Erythroblast (primary cell): Measurements from ENCODE around the gene RAB3C.

Source experiments
- GATA1 ChIP-seq: IDR thresholded peaks from 2 replicates; pipeline ENCODE4 v1.6.1; 2011; ENCODE audit warnings: low read depth, mild to moderate bottlenecking, control low read depth, low read length, moderate library complexity
- POLR2A ChIP-seq: IDR thresholded peaks from 2 replicates; pipeline ENCODE4 v1.6.1; 2011; ENCODE audit warnings: mild to moderate bottlenecking, low read length

- no peak for TF ChIP-seq POLR2A
- TF ChIP-seq GATA1: no peak
Observed at GRCh38 chr5:58738336-58738735, 155.5 kb downstream of the RAB3C start.
